IMR-90 (cell line): ENCODE results near the gene A4GNT. TPM values are rescaled to one million over a fixed set of nuclear protein-coding genes. Genes with fewer than 3 reads are reported as not detected.

Experiments used
- ATAC-seq: fragments of 200-7000 bp; cut with Tn5 transposase; 2 replicates; pipeline ENCODE4 v1.9.1; 2020; ENCODE audit warnings: low read depth, mild to moderate bottlenecking, moderate library complexity
- BruUV-seq: library from RNA; stranded (reverse); fragments of 400-500 nt; replicated peaks from 2 replicates; lab custom pipeline; 2021; lab: Mats Ljungman, UMichigan
- CTCF ChIA-PET: fragments of 300-600 bp; formaldehyde crosslinking; extraction: SDS; loops from one replicate; lab custom pipeline; 2021; ENCODE audit warnings: antibody characterized with exemption; lab: Yijun Ruan, JAX
- POLR2A ChIA-PET: fragments of 300-600 bp; sonication (Branson Sonifier 250); formaldehyde crosslinking; loops from one replicate; lab custom pipeline; 2022; ENCODE audit warnings: antibody characterized with exemption; ENCODE audit not compliant: unreplicated experiment; lab: Charles Lee
- DNase-seq: peaks from one replicate; pipeline ENCODE4 v3.0.0; 2013
- H2AFZ ChIP-seq: replicated peaks from 2 replicates; pipeline ENCODE3; 2013; ENCODE audit warnings: low read length, mild to moderate bottlenecking; ENCODE audit not compliant: poor library complexity
- H2AK5ac ChIP-seq: 2 replicates; pipeline ENCODE4 v1.6.1; 2013; ENCODE audit warnings: low read depth, low read length, inconsistent platforms
- H2AK9ac ChIP-seq: replicated peaks from 2 replicates; pipeline ENCODE3; 2013; ENCODE audit warnings: mild to moderate bottlenecking, low read depth, low read length, moderate library complexity; ENCODE audit not compliant: poor library complexity
- H2BK120ac ChIP-seq: 2 replicates; pipeline ENCODE4 v1.6.1; 2013; ENCODE audit warnings: low read depth, low read length, inconsistent platforms
- H2BK15ac ChIP-seq: 3 replicates; pipeline ENCODE4 v1.6.1; 2013; ENCODE audit warnings: low read depth, low read length, inconsistent platforms
- H2BK20ac ChIP-seq: 2 replicates; pipeline ENCODE4 v1.6.1; 2013; ENCODE audit warnings: low read depth, mild to moderate bottlenecking, inconsistent platforms, low read length, moderate library complexity
- H2BK5ac ChIP-seq: 2 replicates; pipeline ENCODE4 v1.6.1; 2013; ENCODE audit warnings: mild to moderate bottlenecking, low read depth, low read length, inconsistent platforms; ENCODE audit not compliant: poor library complexity, severe bottlenecking
- H3K14ac ChIP-seq: replicated peaks from 2 replicates; pipeline ENCODE4 v1.6.1; 2013; ENCODE audit warnings: low read depth, low read length, inconsistent platforms
- H3K18ac ChIP-seq: 2 replicates; pipeline ENCODE4 v1.6.1; 2013; ENCODE audit warnings: low read depth, low read length, control low read depth
- H3K23ac ChIP-seq: 2 replicates; pipeline ENCODE4 v1.6.1; 2013; ENCODE audit warnings: low read depth, low read length, inconsistent platforms
- H3K27ac ChIP-seq: 2 replicates; pipeline ENCODE4 v1.5.1; 2013; ENCODE audit warnings: mild to moderate bottlenecking, control low read depth, low read length; ENCODE audit not compliant: insufficient read depth
- H3K27me3 ChIP-seq: 2 replicates; pipeline ENCODE4 v1.6.1; 2013; ENCODE audit warnings: low read length; ENCODE audit not compliant: control insufficient read depth, insufficient read depth
- H3K36me3 ChIP-seq: 2 replicates; pipeline ENCODE4 v1.6.1; 2013; ENCODE audit warnings: low read length, mixed read lengths; ENCODE audit not compliant: control insufficient read depth, insufficient read depth
- H3K4ac ChIP-seq: 2 replicates; pipeline ENCODE4 v1.6.1; 2013; ENCODE audit warnings: low read depth, low read length, inconsistent platforms
- H3K4me1 ChIP-seq: 2 replicates; pipeline ENCODE4 v1.6.1; 2013; ENCODE audit warnings: low read length, mixed read lengths; ENCODE audit not compliant: control insufficient read depth, insufficient read depth
- H3K4me2 ChIP-seq: 2 replicates; pipeline ENCODE4 v1.6.1; 2013; ENCODE audit warnings: low read depth, mild to moderate bottlenecking, control low read depth, low read length, moderate library complexity
- H3K4me3 ChIP-seq: 2 replicates; pipeline ENCODE4 v1.5.1; 2013; ENCODE audit warnings: low read depth, mild to moderate bottlenecking, control low read depth, low read length, moderate library complexity; ENCODE audit not compliant: insufficient read depth
- H3K56ac ChIP-seq: 2 replicates; pipeline ENCODE4 v1.6.1; 2013; ENCODE audit warnings: low read length, inconsistent platforms; ENCODE audit not compliant: insufficient read depth; ENCODE audit errors: extremely low read depth
- H3K79me1 ChIP-seq, 2 experiments: 2 replicates each; pipeline ENCODE4 v1.6.1; 2013; ENCODE audit warnings: low read length in 2 of 2, inconsistent platforms in 1 of 2, low read depth in 1 of 2
- H3K9ac ChIP-seq: 2 replicates; pipeline ENCODE4 v1.6.1; 2013; ENCODE audit warnings: low read depth, low read length, control low read depth
- H3K9me1 ChIP-seq: 2 replicates; pipeline ENCODE4 v1.6.1; 2013; ENCODE audit warnings: low read length, inconsistent platforms; ENCODE audit not compliant: insufficient read depth
- H3K9me3 ChIP-seq: 2 replicates; pipeline ENCODE4 v1.6.1; 2013; ENCODE audit warnings: low read length; ENCODE audit not compliant: control insufficient read depth, insufficient read depth
- H4K20me1 ChIP-seq: 2 replicates; pipeline ENCODE4 v1.6.1; 2013; ENCODE audit warnings: low read length, inconsistent platforms; ENCODE audit not compliant: insufficient read depth
- H4K5ac ChIP-seq: 2 replicates; pipeline ENCODE4 v1.6.1; 2013; ENCODE audit warnings: mild to moderate bottlenecking, low read depth, low read length, control low read depth
- H4K8ac ChIP-seq, 2 experiments: 2 replicates each; pipeline ENCODE4 v1.6.1; 2013; ENCODE audit warnings: low read depth in 2 of 2, low read length in 2 of 2, control low read depth in 1 of 2, inconsistent platforms in 1 of 2
- H4K91ac ChIP-seq: 2 replicates; pipeline ENCODE4 v1.6.1; 2013; ENCODE audit warnings: low read depth, low read length, inconsistent platforms; ENCODE audit not compliant: insufficient read depth
- BHLHE40 ChIP-seq: fragments of 150-350 bp; IDR thresholded peaks from 2 replicates; pipeline ENCODE4 v1.6.1; 2016; ENCODE audit warnings: mild to moderate bottlenecking, low read depth, low read length
- FOS ChIP-seq: fragments of 150-350 bp; IDR thresholded peaks from 2 replicates; pipeline ENCODE4 v1.6.1; 2016; ENCODE audit warnings: low read depth, low read length
- MAZ ChIP-seq: IDR thresholded peaks from 2 replicates; pipeline ENCODE4 v1.6.1; 2012; ENCODE audit warnings: low read depth, mild to moderate bottlenecking, low read length, improper control_type of control experiment, moderate library complexity, borderline replicate concordance
- NFE2L2 ChIP-seq: fragments of 150-350 bp; IDR thresholded peaks from 2 replicates; pipeline ENCODE4 v1.6.1; 2016; ENCODE audit warnings: low read depth, mild to moderate bottlenecking, low read length
- RAD21 ChIP-seq: IDR thresholded peaks from 2 replicates; pipeline ENCODE4 v1.6.1; 2012; ENCODE audit warnings: low read length, improper control_type of control experiment
- RFX5 ChIP-seq: IDR thresholded peaks from 2 replicates; pipeline ENCODE4 v1.8.0; 2012; ENCODE audit warnings: low read depth, mild to moderate bottlenecking, low read length, moderate library complexity
- WGBS, 2 experiments: methylation state at CpG; one replicate each; pipeline versions ENCODE4 v1.1.5 to v1.1.7; 2013; ENCODE audit warnings: missing lambda C conversion rate in 2 of 2; ENCODE audit not compliant: insufficient read length in 1 of 2; ENCODE audit errors: extremely low coverage in 2 of 2; 5-methylcytosine and 5-hydroxymethylcytosine counted together
- dilution Hi-C: fragments of 300-500 bp; cut with HindIII; formaldehyde crosslinking; loops from one replicate; pipeline ENCODE4 v1.14.3; 2018; ENCODE audit warnings: low sequenced_read_pairs; ENCODE audit not compliant: unreplicated experiment
- in situ Hi-C: fragments of 300-500 bp; cut with MboI; formaldehyde crosslinking; loops from 3 replicates; pipeline ENCODE4 v1.14.3; 2019; ENCODE audit warnings: low sequenced_read_pairs, inconsistent platforms, mixed read lengths
- intact Hi-C: fragments of 100-400 bp; cut with micrococcal nuclease; formaldehyde crosslinking; loops from 2 replicates; pipeline ENCODE4 v1.10.0; 2022
- polyA plus RNA-seq, 3 experiments: library from polyadenylated mRNA; depleted of rRNA; stranded (reverse); fragments of >200 nt; gene quantifications; 2 replicates each; pipeline ENCODE4 v1.2.3, GENCODE V29; 2012; ENCODE audit warnings: low replicate concordance in 1 of 3
- total RNA-seq: library from RNA; depleted of rRNA; stranded (reverse); fragments of >200 nt; gene quantifications from 2 replicates; pipeline ENCODE4 v1.2.3, GENCODE V29; 2012

A4GNT gene
- total and polyA plus RNA-seq, 2 of the 4 experiments (the other 2 are of a cell fraction) = not detected

DNA sequence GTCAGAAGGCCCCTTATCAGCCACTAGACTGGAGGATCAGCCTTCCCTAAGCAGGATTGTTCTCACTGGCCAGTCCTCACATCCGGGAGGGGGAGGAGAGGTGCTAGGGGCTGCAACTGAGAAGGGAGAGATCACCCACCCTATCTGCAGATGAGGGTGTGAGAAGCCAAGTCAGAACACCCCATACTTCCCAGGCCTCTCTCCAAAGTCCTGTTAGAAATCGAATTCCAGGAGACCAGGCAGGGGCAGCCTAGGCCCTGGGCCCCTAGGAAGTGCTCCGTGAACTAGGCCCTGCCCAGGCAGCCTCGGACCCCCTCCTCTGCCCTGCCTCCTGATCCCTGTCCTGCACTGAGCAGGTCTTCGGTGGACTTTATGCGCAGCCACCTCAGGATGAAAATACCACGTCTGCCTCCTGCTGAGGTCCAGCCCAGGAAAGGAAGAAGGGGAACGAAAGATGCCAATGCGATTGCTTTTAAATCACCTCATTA, 17.7 kb downstream of the A4GNT start:
- H3K23ac ChIP-seq = peak overlapping the region; percentile 98
- POLR2A ChIA-PET = no interaction called here
- H4K5ac ChIP-seq = peak overlapping the region; percentile 99
- intact Hi-C loops (no loop called here), in situ Hi-C loops (no loop called here), dilution Hi-C loops (no loop called here)
- peaks cover 18 to 42% of the 10 kb centered on the region in 2 experiments for H3K79me1 ChIP-seq
- DNase-seq (peak; percentile 43), ATAC-seq (peak; percentile 24)
- peaks cover 7% of the 10 kb centered on the region; the same call in 1 of the 2 replicates for H4K20me1 ChIP-seq
- H3K4me1 ChIP-seq = peaks cover 5% of the 10 kb centered on the region
- peak overlapping the region; percentile 96 for H3K56ac ChIP-seq
- H3K9ac ChIP-seq = peak overlapping the region; percentile 100
- H3K27ac ChIP-seq = peak overlapping the region; percentile 96
- H3K4me3 ChIP-seq = peak overlapping the region; percentile 74
- peak overlapping the region; percentile 98 for H3K4ac ChIP-seq
- peak overlapping the region; percentile 95 for H4K91ac ChIP-seq
- peak overlapping the region; percentile 100 for H3K14ac ChIP-seq
- peak overlapping the region; percentile 96 for H2AFZ ChIP-seq
- H2BK5ac ChIP-seq = peak overlapping the region; percentile 98
- peak overlapping the region; percentile 2 for H2BK20ac ChIP-seq
- H2AK5ac ChIP-seq = peak overlapping the region; percentile 98
- H2BK120ac ChIP-seq = peak overlapping the region; percentile 79
- no peaks in the 10 kb centered on the region for H3K9me3 ChIP-seq
- peaks cover 2% of the 10 kb centered on the region for H3K36me3 ChIP-seq
- peak overlapping the region; percentile 91 for H3K18ac ChIP-seq
- 0% methylated on average over 2 of the region's 9 CpGs; no CpG with 5 or more reads in 1 of the 2 experiments for WGBS, 2 experiments
- peak overlapping the region; percentile 95 for H2AK9ac ChIP-seq
- peak overlapping the region; percentile 95 for H3K4me2 ChIP-seq
- H3K9me1 ChIP-seq = peaks cover 8% of the 10 kb centered on the region
- no TSS peak for BruUV-seq
- CTCF ChIA-PET = no interaction called here
- H2BK15ac ChIP-seq = 0 out of 3 replicates have a peak overlapping the region, but pooled peaks have one; percentile 4
- peak overlapping the region; percentile 86 to 98 for H4K8ac ChIP-seq
- TF ChIP-seq MAZ (peak; percentile 43; the same call in 1 of the 2 replicates), BHLHE40 (no peak), RFX5 (no peak), RAD21 (no peak), FOS (no peak), NFE2L2 (no peak)
- H3K27me3 ChIP-seq = no peaks in the 10 kb centered on the region
